Left kidney (tissue), 2 donors: ENCODE measurements around the gene LPP. TPM values are rescaled to one million over a fixed set of nuclear protein-coding genes. Genes with fewer than 3 reads are reported as not detected.
"Not testable (repeated sequence)": the region's sequence is repeated elsewhere in the genome, so short reads cannot be mapped to it uniquely, and the experiment has no call there.

Source experiments
- DNase-seq: peaks from one replicate; pipeline ENCODE4 v3.0.0-alpha.2; 2013
- polyA plus RNA-seq: library from polyadenylated mRNA; unstranded; fragments of 120-200 nt; gene quantifications from one replicate; pipeline ENCODE4 v1.2.1, GENCODE V29; 2013; ENCODE audit not compliant: insufficient read length

LPP gene
- polyA plus RNA-seq, 1 donor = 32.9 TPM

GRCh38 chr3:188682316-188682715 is 528.4 kb downstream of the LPP start:
- no peak for DNase-seq

DNA sequence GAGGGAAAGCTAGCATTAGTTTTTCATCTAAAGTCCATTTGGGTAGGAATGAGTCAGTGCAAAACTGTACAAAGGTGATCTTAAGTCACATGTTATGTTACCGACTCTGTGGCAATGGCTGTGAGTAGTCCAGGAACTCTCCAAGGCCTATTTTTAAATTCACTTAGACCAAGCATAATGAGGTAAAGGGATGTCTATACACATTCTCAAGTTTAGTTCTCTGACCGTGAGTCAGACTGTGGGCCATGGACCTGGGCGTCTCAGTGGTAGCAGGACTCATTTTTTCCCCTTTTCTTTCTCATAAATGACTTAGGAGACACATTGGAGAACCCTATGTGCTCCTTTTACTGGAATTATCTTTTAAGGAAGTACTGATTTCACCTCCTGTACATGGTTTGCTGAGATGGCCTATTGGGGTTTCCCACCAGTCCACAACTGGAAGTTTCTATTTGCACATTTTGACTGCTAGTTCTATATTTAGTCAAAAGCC is 529.1 kb downstream of the LPP start:
- DNase-seq = no peak

GRCh38 chr3:188684276-188684675 is 530.3 kb downstream of the LPP start:
- DNase-seq = no peak

- DNase-seq = no peak
These were observed 531.8 kb downstream of the LPP start for GRCh38 chr3:188685789-188686188.

DNA sequence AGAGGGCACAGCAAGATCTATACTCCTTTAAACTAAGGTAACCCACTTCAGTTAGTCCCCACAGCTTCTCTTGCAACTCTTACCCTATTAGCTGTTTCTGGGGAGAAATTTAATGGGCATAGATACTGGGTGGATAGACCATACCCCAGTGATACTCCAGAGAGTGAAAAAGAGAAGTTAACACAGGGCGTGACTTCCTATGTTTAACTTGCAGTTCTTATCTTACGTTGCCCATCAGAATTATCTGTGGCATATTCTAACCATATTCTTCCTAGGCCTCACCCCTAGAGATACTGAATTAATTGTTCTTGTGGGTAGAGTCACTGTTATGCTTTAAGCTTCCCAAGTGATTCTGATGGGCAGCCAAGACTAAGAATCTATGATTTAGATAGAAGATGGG is 532.4 kb downstream of the LPP start:
- DNase-seq = no peak

GRCh38 chr3:188687389-188687788 is 533.4 kb downstream of the LPP start:
- no peak for DNase-seq

DNA sequence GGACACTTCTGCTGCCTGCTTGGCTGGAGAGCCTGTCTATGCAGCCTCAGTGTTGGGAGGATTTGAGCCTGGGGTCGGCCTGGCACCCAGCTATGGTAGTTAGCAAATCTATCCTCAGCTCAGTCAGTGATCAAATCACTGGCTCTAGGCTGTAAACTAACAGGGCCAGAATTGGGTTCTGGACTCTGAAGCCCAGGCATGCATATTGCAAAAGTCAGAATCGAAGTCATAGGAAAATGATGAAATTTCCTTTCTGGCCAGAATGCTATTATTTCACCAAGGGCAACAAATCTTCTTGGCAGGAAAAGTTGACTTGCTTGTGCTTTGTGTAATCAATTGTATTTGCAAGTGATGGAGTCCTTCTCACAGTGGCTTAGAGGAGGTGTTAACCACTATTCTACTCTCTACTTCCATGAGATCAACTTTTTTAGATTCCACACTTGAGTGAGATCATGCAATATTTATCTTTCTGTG is 535.2 kb downstream of the LPP start:
- no peak for DNase-seq

DNA sequence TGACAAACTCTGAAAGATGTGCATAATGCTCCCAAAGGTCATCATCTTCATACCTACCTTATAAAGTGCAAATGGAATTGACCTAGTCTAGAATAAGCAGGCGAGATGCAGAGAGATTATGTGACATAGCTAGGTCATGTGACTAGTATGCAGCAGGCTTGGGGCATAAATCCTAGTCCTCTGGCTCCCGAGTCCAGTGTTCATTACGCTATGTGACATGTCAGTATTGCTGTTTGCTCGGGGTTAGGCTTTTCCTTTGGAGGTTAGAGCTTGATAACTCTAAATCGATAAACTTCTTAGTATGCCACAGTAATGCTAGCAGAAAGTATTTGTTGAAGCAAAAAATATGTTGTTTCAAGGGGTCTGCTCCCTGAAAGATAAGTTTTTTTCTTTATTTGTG is 536.1 kb downstream of the LPP start:
- no peak for DNase-seq

- no peak for DNase-seq
These were observed 537.0 kb downstream of the LPP start for GRCh38 chr3:188691004-188691403.

- no peak for DNase-seq
These were observed 537.7 kb downstream of the LPP start for GRCh38 chr3:188691665-188692064.

DNA sequence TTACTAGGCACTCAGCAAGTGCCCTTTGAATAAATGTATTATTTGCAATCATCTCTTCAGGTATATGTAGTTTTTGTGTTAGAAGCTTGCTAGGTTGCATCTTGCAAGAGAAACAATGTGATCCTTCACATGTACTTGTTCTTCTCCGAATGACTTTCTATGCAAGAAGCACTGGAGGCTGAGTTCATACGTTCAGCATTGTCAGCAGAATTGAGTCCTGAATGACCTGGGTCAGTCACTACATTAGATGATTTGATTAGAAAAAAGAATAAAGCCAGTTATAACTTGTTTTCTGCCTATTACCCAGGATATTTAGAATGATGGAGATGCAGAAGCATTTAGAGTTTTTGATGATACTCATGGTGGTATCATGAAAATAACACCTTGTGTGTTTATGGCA is 538.7 kb downstream of the LPP start:
- DNase-seq = no peak

- no peak for DNase-seq
These were observed 539.5 kb downstream of the LPP start for GRCh38 chr3:188693435-188693834.

- DNase-seq = no peak
These were observed 541.3 kb downstream of the LPP start for GRCh38 chr3:188695241-188695640.

DNA sequence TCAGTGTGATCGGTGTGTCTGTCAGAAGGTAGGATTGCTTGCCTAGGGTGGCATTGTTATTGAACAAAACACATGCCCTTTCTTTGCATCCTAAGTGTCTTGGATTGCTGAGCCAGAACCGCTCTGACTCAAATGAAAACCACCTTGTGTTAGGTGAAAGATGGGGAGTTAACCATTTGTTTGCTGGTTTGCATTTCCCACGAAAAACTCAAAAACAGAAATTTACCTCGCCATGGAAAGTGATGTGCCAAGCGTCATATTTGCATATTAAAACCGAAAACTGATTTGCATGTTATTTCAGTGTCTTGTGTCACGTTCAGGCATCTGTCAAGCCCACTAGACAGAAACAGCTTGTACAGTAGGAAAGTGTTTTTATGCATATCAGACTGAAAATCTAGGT is 543.2 kb downstream of the LPP start:
- DNase-seq = no peak

DNA sequence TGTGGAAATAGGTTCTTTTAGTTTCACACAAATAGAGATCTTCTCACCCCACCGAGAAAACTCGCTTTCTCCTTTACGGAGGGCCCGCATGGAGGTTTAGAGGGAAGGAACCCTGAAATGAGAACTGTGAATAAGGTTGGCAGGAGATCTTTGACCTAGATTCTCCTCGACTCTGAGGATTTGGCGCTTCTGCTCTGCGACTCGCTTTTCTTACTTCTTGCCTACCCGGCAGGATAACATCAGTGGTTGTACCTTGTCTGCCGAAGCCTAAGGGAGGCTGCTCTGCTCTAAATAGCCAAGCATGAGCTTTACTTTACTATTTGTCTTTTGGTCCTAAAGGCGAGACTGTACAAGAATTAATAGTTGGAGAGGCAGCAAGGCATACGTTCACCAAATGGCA is 544.5 kb downstream of the LPP start:
- no peak for DNase-seq

DNA sequence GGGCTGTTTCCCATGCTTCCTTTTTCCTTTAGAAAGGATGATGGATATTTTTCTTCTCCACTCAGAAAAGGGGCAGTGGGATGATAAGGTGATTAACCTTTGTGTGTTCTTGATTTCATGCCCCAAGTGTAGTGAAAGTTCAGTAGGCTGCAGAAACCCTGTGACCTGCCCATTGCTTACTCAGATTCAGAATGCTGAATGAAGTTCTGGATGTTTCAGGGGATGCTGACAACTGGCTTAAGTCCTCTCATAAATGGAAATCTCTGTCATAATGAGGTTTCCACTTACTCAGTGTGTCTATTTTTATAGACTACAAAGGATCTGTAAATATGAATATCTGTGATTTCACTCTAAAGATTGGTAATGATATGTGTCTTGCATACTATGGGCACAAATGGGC is 546.5 kb downstream of the LPP start:
- DNase-seq = no peak

- DNase-seq = no peak
These were observed 547.0 kb downstream of the LPP start for GRCh38 chr3:188700918-188701317.

DNA sequence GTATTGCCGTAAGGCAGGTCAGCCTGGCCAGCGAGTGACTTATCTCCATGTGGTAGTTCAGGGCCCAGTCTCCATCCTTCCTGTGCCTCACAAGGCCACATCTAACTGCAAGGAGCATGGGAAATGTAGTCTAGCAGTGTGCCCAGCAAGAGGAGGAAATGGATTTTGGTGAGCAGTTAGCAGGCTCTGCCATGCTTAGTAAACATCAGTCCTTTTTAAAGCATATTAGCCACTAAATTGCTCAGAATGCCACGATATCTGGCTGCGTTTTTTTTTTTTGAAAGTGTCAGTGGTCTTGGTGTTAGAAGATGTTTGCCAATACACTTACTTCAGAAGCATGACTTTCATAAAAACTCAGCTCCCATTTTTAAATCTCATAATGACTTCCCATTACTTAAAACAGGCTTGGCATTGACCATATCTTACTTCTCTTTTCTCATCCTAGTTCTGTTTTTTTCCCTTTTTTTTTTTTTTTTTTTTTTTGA is 547.6 kb downstream of the LPP start:
- DNase-seq = no peak

- DNase-seq = not testable (repeated sequence)
These were observed 548.1 kb downstream of the LPP start for GRCh38 chr3:188702028-188702427.

DNA sequence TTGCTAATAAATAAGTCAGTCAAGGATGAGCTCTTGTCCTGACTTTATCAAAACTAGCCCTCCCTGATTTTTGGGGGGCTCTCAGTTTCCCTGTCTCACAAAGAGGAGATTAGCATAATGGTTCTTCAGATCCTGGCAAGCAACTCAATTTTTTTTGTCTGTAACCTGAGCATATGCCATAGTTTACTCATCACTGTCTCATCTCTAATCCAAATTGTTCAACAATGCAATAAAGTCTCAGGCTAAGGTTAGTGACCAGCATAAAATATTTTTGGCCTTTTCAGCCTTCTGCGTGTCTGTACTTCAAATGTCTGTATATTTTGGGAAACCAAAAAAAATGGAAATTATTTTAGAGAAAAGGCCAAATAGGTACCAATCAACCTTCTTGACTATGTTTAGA is 552.2 kb downstream of the LPP start:
- DNase-seq = no peak

- no peak for DNase-seq
These were observed 552.6 kb downstream of the LPP start for GRCh38 chr3:188706599-188706998.

DNA sequence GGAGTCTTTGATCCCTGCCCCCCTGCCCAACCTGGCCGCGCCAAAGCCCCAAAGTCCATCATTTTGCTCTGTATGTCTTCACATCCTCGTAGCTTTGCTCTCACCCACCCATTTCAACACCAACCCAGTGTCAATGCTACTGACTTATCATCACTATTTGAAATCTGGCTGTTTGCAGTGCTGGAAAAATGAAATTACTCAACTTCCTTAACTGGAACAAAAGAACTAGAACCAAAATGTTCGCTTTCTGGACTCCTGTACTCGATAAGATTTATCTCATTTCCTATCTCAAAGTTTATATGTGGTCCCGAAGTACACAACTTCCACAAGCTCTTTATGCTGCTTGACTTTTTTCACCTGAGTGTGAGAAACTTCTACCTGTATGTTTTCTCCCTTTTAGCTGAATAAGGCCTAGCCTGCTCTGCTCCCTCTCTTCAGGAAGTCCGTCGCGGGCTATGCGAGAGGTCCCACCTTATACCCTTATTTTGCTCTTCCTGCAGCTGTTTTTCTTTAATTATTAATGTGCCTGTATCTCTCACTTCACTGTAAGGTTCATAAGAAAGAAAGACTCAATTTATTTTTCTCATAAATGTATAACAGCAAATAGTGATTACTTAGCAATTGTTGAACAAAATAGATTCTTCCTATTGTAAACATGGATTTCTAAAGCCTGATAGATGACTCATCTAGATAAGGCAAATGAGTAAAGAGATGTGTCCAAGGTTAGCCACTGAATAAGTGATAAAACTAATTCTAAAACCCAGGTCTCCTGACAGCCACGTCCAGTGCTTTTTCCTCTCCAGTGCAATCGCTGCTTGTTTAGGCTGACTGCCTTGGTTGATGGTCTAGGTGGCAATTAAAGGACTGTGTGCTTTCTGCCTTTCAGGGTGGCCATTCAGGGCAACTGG is 553.7 kb downstream of the LPP start:
- no peak for DNase-seq

GRCh38 chr3:188711881-188712247 is 557.9 kb downstream of the LPP start:
- DNase-seq = no peak
